Stimulated activated CD4-positive, alpha-beta T cell treated with anti-CD3 and anti-CD28 coated beads, Interleukin-4, amount 100 ng/mL, for 48 hours (primary cell): ENCODE results near the gene FAAP100.
"Not testable (repeated sequence)": the region's sequence is repeated elsewhere in the genome, so short reads cannot be mapped to it uniquely, and the experiment has no call there.

Experiments
- DNase-seq, 2 donors: peaks; one replicate each; pipeline ENCODE4 v3.0.0-alpha.2; 2020; ENCODE audit warnings: low read depth in 2 of 2

FAAP100 gene

GRCh38 chr17:81538651-81539570, 13.2 kb downstream of the FAAP100 start:
- DNase-seq, result no peak

- no peak for DNase-seq
These were observed 14.1 kb downstream of the FAAP100 start for GRCh38 chr17:81537856-81538555.

- no peak for DNase-seq
These were observed 14.8 kb downstream of the FAAP100 start for GRCh38 chr17:81537343-81537855.

DNA sequence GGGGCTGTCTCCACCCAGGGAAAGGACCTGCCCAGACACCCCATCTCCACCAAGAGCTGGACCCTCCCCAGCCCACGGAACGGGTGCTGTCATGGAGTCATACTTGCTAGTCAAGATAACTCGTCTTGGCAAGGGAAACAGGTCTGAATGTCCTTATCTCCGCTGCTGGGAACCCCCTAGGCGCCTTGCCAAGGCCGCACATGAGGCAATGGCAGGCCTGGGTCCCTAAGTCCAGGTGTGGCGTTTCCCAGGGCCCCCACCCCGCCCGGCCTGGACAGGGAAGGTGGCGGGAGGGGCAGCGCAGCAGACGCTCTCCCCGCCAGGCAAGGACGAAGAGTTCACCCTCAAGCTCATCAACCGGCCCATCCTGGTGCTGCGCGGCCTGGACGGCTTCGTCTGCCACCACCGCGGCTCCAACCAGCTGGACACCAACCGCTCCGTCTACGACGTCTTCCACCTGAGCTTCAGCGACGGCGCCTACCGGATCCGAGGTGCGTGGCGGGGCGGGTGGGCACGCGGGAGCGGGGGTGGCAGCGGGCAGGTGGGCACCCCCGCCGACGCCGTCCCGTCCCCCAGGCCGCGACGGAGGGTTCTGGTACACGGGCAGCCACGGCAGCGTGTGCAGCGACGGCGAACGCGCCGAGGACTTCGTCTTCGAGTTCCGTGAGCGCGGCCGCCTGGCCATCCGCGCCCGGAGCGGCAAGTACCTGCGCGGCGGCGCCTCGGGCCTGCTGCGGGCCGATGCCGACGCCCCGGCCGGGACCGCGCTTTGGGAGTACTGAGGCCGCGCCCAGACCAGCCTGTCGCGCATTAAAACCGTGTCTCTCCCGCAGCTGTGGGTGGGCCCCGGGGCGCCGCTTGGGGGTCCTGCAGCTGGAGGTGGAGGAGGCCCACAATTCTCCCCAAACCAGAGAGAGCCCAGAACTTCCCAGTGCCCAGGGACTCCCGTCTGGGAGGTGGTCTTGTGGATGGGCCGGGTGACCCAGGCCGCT, 15.6 kb downstream of the FAAP100 start:
- DNase-seq, result no peak

DNA sequence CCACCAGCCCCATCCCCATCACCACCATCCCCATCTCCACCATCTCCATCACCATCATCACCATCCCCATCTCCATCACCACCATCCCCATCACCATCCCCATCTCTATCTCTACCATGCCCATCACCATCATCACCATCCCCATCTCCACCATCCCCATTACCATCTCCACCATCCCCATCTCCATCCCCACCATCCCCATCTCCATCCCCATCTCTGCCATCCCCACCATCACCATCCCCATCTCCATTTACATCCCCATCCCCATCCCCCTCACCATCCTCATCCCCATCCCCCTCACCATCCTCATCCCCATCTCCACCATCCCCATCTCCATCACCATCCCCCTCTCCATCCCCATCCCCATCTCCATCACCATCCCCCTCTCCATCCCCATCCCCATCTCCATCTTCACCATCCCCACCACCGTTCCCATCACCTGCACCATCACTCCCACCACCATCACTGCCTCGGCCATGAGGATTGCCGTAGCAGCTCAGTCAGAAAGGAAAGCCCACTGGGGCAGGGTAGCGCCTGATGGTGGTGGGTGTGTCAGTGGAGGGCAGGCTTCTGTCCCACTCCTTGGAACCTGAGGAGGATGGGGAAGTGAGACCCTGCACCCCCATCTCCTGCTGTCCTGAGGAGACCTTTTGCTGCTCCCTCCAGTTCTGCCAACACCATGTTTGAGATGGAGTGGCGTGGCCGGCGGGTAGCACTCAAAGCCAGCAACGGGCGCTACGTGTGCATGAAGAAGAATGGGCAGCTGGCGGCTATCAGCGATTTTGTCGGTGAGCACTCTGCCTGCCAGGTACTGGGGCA, 16.5 kb downstream of the FAAP100 start:
- no peak for DNase-seq

- no peak for DNase-seq
These were observed 17.2 kb downstream of the FAAP100 start for GRCh38 chr17:81535007-81535328.

GRCh38 chr17:81534157-81535006, 17.8 kb downstream of the FAAP100 start:
- no peak for DNase-seq

- no peak for DNase-seq
These were observed 18.6 kb downstream of the FAAP100 start for GRCh38 chr17:81533339-81534141.

- DNase-seq, result no peak
These were observed 19.5 kb downstream of the FAAP100 start for GRCh38 chr17:81532490-81533287.

- DNase-seq, result not testable (repeated sequence)
These were observed 20.2 kb downstream of the FAAP100 start for GRCh38 chr17:81531998-81532404.

GRCh38 chr17:81531013-81531412, 21.1 kb downstream of the FAAP100 start:
- DNase-seq, result not testable (repeated sequence)

DNA sequence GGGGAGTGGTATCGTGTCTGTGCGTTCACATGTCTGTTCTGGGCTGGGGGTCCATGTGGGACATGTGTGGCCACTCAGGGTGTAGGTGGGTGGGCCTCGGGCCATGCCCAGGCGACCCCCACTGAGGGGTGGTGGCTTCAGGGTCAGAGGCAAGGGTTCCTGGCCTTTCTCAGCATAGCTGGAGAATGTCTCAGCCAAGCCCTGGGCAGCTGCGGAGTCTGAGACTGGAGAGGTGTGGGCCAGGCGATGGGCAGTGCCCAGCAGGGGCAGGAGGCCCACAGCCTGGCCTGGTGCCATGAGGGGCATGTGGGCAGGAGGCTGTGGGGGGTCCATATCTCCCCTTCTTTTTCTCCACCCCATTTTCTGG, 22.7 kb downstream of the FAAP100 start:
- no peak for DNase-seq

- DNase-seq, result no peak
These were observed 23.3 kb downstream of the FAAP100 start for GRCh38 chr17:81528651-81529436.

GRCh38 chr17:81528384-81528650, 23.8 kb downstream of the FAAP100 start:
- DNase-seq, result no peak

DNA sequence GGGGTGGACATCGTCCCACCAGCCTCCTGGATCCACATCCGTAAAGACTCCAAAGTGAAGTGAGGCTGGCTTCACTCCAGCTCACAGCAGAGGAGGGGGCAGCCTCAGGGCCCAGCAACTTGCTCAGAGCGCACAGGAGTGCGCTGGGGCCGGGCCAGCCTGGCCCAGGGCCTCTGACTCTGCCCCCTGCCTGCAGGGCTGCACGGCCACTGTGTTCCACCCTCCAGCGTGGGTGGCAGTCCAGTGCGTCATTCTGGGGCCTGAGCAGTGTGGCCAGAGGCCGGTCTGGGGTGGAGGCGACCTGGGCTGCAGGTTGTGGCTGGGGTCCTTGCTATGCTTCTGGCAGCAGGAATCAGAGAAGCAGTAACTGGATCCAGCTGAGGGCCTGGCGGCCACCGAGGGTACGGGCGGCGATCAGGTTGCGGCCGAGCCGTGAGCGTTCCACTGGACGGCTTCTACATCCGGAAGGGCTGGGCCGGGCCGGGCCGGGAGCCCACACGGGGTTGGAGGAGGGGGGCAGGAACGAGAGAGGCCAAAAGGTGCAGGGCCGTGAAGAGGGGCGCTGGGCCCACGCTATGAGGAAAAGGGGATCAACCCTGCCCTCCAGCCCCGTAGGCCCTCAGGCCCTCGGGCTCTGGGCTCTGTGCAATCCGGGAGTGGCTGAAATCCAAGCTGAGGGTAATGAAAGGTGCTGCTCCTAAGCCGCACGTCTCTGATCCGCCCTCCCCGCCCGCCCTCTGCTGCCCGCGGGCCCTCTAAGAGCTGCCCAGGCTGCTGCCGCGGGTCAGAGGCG, 24.4 kb downstream of the FAAP100 start, which contains the start of gene FSCN2:
Gene FSCN2, plus strand, starts transcription at position 787 of the 793 bp plus-strand sequence. CDS start 155 bp downstream, outside the sequence.
- DNase-seq, result no peak

- no peak for DNase-seq
These were observed 25.2 kb downstream of the FAAP100 start for GRCh38 chr17:81526662-81527571.
